SKM-1 (cell line): ENCODE results near the gene RNF31.

Experiments
- DNase-seq: peaks from one replicate; lab custom pipeline; 2025; ENCODE audit not compliant: unreplicated experiment; lab: John Stamatoyannopoulos, UW

Gene RNF31

GRCh38 chr14:24137529-24138395 is 9.5 kb upstream of the RNF31 start:
- no peak for DNase-seq

- DNase-seq, result no peak
Measured at GRCh38 chr14:24138396-24139271, 8.7 kb upstream of the RNF31 start.

GRCh38 chr14:24139272-24139934 is 7.9 kb upstream of the RNF31 start:
- no peak for DNase-seq

GRCh38 chr14:24141097-24141880 is 6.0 kb upstream of the RNF31 start, which contains the start of gene EMC9:
EMC9 (minus strand) TSS chr14:24141591; CDS start chr14:24141304, 287 bp downstream.
- peak; percentile 72 for DNase-seq

GRCh38 chr14:24143511-24143910 is 3.8 kb upstream of the RNF31 start:
- DNase-seq, result no peak

DNA sequence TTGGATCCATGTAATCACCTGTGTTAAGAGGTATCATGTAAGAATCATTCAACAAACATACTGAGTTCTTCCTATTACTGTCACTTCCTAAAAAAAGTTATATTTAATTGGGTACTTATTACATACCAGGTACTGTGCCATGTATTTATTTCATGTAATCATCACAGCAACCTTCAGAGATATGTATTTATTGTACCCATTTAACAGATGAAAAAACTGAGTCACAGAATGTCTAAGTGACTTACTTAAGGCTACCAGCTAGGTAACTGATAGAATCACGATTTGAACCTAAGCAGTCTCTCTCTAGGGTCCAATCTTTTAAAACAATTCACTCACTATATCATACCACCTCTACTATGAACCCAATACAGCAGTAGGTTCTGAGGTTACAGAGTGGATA is 2.8 kb upstream of the RNF31 start:
- DNase-seq, result no peak

- DNase-seq, result no peak
Measured at GRCh38 chr14:24145219-24145618, 2.1 kb upstream of the RNF31 start.

- DNase-seq, result no peak
Measured at GRCh38 chr14:24145690-24146452, 1.4 kb upstream of the RNF31 start.

DNA sequence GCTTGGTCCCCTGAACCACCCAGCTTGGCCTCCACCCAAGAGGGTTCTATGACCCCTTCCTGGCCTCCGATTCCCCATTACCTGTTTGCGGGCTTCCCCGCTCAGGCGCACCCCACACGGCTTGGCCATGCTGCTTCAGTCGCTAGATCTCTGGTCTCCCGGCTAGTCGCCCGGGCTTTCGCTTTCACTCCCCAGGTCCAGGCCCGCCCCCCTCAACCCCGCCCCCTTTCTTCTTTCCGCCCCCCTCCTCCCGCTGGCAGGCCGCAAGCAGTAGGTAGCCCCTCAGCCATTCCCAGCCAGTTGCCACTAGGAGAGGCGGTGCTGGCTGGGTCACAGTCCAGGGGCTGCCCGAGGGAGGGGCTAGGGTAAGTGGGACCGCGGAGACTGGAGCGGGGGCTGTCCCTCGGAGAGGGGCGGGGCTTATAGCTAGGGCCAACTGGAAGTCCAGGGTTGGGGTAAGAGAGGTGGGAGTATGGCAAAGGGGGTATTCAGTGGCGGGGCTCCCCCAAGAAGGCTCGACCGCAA is 783 bp upstream of the RNF31 start, which contains the start of gene PSME2:
Gene PSME2 (minus strand): TSS at position 158 of the 525 bp plus-strand sequence. CDS start 29 bp downstream, at position 129.
- DNase-seq, result peak; percentile 58

- no peak for DNase-seq
Measured at GRCh38 chr14:24147761-24148428, 597 bp downstream of the RNF31 start.

GRCh38 chr14:24149302-24149969 is 2.1 kb downstream of the RNF31 start:
- no peak for DNase-seq

GRCh38 chr14:24150061-24150460 is 2.8 kb downstream of the RNF31 start:
- DNase-seq, result no peak

DNA sequence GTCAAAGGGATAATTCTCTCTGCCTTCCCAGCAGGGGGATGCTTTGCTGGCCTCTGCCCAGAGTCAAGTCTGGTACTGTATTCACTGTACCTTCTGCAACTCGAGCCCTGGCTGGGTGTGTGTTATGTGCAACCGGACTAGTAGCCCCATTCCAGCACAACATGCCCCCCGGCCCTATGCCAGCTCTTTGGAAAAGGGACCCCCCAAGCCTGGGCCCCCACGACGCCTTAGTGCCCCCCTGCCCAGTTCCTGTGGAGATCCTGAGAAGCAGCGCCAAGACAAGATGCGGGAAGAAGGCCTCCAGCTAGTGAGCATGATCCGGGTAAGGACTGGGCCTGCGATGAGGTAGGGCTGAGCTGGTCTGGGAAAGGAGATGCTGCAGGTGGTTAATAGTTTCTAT is 3.3 kb downstream of the RNF31 start:
- DNase-seq, result no peak

DNA sequence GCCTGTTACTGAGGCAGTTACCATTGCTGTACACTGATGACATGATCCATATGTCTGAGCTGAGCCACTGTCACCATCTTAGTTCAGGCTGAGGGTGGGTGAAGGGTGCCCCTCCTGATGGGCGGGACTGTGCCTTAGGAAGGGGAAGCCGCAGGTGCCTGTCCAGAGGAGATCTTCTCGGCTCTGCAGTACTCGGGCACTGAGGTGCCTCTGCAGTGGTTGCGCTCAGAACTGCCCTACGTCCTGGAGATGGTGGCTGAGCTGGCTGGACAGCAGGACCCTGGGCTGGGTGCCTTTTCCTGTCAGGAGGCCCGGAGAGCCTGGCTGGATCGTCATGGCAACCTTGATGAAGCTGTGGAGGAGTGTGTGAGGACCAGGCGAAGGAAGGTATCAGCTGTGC is 3.7 kb downstream of the RNF31 start:
- no peak for DNase-seq

DNA sequence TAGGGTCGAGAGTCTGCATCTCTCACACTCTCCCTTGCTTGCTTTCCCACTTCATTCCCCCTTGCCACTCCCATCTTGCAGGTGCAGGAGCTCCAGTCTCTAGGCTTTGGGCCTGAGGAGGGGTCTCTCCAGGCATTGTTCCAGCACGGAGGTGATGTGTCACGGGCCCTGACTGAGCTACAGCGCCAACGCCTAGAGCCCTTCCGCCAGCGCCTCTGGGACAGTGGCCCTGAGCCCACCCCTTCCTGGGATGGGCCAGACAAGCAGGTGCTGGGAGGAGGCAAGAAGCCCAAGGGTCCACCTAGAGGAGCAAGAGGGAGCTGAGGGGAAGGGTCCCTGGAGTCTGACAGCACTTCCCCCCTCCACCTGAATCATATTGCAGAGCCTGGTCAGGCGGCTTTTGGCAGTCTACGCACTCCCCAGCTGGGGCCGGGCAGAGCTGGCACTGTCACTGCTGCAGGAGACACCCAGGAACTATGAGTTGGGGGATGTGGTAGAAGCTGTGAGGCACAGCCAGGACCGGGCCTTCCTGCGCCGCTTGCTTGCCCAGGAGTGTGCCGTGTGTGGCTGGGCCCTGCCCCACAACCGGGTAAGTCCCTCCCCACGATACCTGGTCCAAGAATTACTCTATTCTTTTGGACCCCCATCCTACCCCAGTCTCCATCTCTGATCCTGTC is 4.2 kb downstream of the RNF31 start:
- DNase-seq, result no peak

GRCh38 chr14:24155100-24155499 is 7.8 kb downstream of the RNF31 start:
- no peak for DNase-seq

DNA sequence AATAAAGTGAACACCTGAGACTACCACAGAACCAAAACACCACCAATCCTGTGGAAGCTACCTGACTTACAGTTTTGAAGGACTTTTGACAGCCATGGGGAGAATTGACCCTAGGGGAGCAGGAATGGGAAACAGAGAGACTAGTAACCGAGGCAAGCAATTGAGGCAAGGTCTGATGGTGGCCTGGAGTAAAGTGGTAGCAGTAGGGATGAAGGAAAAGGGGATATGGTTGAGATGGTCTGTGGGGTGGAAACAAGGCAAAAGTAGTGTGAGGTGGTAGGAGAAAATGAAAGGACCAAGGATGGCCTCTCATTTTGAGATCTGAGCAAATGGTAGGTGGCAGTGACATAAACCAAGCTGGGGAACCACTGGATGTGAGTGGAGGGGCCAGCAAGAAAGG is 9.5 kb downstream of the RNF31 start:
- no peak for DNase-seq

GRCh38 chr14:24157331-24157730 is 10.0 kb downstream of the RNF31 start:
- no peak for DNase-seq
